CD1c-positive myeloid dendritic cell (primary cell): ENCODE measurements around the gene PKP3.
A peak's percentile ranks its signal among the peaks of the same experiment; 100 is the strongest.

ENCODE experiments used
- DNase-seq: peaks from one replicate; pipeline ENCODE4 v3.0.0-alpha.2; 2016; ENCODE audit errors: extremely low spot score

PKP3 gene

DNA sequence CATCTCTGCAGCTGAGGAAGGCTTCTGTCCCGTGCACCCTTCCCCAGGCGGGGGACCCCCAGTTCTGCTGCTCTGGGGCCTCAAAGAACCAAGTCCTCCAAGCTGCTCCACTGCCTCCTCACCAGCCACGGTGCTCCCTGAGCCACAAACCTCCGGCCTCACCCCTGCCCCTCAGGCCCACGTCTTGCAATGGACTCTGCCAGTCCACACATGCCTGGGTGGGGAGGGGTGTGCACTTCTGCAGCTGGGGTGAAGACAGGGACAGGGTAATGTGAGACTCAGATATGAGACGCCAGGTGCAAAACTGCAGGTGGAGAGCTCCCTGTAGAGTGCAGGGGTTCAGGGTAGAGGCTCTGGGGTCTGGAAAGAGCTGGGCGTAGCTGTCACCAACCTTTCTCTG is 52.9 kb downstream of the PKP3 start:
- no peak for DNase-seq

- peak; percentile 95 for DNase-seq
Measured at GRCh38 chr11:447923-448731, 54.1 kb downstream of the PKP3 start.

GRCh38 chr11:449889-450808 is 56.1 kb downstream of the PKP3 start, which contains the start of gene PTDSS2:
Gene PTDSS2, plus strand, starts transcription at chr11:450279. Its CDS starts 177 bp downstream, at chr11:450456.
- DNase-seq = peak; percentile 96

- peak; percentile 59 for DNase-seq
Measured at GRCh38 chr11:450809-451451, 56.9 kb downstream of the PKP3 start.

DNA sequence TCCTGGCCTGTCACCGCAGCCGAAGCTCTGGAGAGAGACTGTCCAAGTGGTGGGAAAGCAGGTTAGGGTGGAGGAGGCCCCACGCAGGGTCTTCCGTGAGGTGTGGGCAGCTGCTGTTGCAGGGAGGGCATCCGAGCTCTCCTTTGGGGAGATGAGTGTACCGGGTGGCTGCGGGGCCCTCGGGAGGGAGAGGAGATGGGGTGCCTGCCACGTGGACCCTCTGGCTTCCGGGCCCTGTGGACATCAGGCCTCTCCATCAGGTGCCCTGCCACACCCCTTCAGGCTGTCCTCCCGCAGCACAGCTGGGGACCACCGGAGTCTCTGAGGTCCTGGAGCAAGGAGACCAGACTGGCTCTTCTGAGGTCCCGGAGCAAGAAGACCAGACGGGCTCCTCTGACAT is 57.7 kb downstream of the PKP3 start:
- DNase-seq = no peak

- DNase-seq = no peak
Measured at GRCh38 chr11:452203-452744, 58.3 kb downstream of the PKP3 start.

- DNase-seq = no peak
Measured at GRCh38 chr11:452916-453527, 59.0 kb downstream of the PKP3 start.

GRCh38 chr11:453564-453963 is 59.6 kb downstream of the PKP3 start:
- DNase-seq = no peak

DNA sequence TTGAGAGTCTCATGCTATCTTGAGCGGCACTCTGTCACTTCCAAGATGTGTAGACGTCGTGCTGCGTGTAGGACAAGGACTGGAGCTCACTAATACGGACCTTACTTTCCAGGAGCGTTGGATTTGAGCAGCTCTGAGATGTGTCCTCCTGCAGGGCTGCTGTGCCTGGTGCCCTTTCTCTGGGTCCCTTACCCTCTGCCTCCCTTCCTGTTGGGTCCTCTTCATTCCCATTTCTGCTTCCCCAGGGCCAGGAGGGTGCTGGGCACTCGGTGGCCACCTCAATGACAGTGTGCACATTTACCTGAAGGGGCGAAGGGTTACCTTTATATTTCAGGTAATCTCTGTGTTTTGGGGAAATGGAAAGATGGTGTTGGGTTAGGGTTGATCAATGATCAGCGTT is 60.0 kb downstream of the PKP3 start:
- no peak for DNase-seq
